HG03064 (cell line): ENCODE measurements around the gene ZNF581.
A peak's percentile ranks its signal among the peaks of the same experiment; 100 is the strongest.

Experiments
- ATAC-seq: cut with Tn5 transposase; IDR thresholded peaks from one replicate; pipeline ENCODE4 v1.9.1; 2021; ENCODE audit warnings: low read depth; ENCODE audit not compliant: unreplicated experiment

ZNF581 gene, protein sequence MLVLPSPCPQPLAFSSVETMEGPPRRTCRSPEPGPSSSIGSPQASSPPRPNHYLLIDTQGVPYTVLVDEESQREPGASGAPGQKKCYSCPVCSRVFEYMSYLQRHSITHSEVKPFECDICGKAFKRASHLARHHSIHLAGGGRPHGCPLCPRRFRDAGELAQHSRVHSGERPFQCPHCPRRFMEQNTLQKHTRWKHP

DNA sequence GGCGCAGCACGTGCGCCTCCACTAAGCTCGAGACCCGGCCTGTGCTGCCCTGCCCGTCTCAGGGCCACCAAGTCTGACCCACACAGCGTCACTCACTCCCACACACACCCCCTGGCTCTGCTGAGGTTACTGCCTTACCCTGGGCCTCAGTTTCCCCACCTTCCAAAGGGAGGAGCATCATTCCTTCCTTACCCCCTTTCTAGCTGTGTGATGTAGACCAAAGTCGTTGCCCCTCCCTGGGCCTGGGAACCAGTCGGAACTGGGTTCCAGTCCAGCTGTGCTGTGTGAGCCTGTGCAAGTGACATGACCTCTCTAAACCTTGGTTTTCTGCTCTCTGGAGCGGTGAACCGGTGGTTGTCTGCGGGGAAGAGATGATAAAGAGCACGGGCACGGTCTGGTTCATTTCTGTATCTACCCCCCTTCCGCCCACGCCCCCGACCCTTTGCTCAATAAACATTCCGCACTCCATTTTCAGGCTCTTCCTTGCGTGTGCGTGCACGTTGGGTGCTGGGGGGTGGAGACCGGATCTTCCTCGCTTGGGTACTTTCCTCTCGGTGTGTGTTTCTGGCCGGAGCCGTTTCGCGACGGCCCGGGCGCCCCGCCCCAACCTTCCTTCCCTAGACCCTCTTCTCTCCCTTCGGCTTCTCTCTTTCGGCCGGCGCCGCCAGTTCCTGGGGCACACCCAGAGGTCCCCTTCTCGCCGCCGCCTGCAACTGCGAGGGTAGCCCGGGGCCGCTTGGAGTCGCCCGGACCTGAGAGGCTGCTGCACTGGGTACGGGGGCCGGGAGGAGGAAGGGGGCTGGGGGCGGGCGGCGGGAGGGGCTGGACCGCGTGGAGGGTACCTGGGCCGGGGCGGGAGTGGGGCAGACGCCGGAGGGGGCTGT, at the start of gene ZNF581:
TSS of gene ZNF581 (plus strand) at position 647 of the 884 bp plus-strand sequence. CDS start 923 bp downstream, outside the sequence.
- no peak for ATAC-seq

DNA sequence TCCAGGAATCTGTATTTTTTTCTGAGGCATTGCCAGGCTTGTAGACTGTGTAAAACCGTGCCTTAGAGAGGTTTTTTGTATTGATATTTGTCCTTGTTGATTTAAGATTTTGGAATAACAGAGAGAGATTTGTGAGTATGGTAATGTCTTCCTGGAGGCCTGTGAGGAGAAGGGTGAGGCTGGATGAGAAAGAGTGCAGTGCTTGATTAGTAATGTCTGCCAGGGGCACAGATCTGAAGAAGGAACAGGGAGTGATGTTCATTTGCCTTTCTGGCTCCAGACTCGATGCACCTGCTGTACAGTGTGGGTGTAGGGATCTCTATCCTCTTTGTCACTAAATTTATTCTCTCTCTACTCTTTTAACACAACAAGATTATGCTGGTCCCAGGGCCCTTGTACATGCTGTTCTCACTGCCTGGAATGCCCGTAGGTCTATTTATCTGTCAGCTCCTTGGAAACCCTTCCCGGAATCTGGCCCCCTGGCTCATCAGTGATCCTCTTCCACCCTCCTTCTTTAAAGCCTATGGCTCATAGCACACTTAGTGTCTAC, 48.4 kb upstream of the ZNF581 start:
- no peak for ATAC-seq

DNA sequence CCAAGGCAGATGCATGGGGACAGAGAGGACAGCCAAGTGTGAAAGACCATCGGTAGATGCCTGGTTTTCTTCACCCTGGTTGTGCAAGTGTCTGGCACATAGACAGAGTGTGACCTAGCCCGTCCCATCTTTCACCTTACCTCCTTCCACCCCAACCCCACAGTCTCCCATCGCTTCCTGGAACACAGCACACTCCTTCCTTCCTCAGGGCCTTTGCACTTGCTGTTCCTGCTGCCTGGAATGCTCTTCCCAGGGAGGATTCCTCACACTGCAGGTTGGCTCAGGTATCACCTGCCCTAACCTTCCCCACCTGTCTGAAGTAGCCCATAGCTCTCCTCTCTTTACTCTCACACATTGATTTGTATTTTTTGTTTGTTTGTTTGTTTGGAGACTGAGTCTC, 47.1 kb upstream of the ZNF581 start:
- no peak for ATAC-seq

DNA sequence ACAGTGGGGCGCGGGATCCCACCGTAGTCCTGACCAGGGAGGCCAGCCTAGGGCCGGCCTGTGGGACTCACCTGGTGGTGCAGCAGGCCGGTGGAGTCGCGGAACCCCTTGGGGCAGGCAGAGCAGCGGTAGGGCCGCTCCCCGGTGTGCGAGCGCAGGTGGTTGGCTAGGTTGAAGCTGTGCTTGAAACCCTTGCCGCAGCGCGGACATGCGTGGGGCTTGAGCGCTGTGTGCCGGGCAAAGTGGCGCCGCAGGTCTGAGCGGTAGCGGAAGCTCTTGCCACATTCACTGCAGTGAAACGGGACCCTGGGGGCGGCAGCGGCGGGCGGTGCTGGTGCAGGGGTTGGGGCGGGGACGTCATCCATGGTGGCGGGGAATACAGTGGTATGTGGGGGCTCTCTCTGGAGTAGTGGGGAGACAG, 45.9 kb upstream of the ZNF581 start:
- no peak for ATAC-seq

DNA sequence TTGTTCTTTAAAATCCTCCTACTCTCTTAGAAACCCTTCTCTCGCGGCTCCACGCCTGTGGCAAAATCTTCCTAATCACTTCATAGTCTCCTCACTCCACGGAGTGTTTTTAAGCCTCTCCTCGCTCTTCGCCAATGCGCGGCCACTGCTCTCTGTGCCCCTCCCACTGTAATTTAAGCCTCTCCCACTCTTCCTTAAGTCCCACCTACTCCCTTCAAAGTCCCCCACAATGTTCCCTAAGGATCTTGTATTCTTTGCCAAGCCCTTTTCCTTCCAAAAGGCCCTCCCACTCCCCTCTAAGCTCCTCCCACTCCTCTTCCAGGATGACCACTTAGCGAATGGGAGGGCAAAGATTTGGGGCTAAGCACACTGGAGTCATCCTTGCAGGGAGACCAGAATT, 45.4 kb upstream of the ZNF581 start:
- no peak for ATAC-seq

DNA sequence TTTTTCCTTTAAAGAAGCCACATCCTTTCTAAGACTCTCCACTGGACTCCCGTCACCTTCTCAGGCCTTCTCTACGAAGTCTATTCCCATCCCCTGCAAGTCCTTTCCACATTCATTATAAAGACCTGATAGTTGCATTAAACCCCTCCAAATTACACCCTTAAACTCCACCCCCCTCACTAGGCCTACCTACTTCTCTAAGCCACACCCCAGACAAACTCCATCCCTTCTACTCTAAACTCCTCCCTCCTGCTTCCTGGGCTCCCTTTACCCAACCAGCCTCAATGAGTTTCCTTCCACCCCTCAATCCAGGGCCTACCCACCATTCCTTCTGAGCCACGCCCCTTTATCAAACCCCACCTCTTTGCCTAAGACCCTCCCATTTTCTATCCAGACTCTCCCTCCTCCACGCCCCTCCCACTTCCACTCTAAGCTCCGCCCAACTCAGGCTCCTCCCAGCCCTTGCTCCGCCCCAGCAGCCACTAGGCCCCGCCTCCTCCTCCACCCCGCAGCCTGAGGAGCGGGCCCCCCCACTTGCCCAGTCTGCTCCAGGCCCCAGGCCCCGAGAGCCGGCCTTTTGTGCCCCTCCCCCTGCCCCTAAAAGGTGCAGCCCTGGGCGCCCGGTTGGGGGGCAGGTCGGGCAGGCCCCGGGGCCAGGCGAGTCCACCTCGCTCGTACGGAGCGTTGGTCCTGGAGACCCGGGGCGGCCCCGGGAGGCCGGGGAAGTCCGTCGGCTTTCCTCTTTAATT, 44.6 kb upstream of the ZNF581 start:
- ATAC-seq, result peak; percentile 28

DNA sequence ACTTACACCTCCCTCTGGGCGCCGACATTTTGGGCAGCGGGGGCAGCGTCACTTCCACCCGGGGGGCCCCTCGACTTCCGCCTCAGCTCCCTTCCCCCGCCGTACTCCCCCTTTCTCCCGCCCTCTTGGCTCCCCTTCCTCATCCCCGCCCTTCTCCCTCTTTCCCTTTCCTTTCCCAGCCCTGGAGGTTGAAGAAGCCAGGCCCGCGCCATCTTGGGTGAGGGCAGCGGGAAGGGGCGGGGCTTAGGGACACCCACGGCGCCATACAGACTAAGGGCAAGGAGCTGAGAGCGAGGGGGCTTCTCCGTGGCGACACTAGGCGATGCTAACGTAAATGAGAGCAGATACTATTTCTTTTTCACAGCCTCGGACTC, 44.0 kb upstream of the ZNF581 start, which contains the start of gene FIZ1:
TSS of gene FIZ1 (minus strand) at position 50 of the 374 bp plus-strand sequence. CDS start 1,652 bp downstream, outside the sequence.
- ATAC-seq, result peak; percentile 44

DNA sequence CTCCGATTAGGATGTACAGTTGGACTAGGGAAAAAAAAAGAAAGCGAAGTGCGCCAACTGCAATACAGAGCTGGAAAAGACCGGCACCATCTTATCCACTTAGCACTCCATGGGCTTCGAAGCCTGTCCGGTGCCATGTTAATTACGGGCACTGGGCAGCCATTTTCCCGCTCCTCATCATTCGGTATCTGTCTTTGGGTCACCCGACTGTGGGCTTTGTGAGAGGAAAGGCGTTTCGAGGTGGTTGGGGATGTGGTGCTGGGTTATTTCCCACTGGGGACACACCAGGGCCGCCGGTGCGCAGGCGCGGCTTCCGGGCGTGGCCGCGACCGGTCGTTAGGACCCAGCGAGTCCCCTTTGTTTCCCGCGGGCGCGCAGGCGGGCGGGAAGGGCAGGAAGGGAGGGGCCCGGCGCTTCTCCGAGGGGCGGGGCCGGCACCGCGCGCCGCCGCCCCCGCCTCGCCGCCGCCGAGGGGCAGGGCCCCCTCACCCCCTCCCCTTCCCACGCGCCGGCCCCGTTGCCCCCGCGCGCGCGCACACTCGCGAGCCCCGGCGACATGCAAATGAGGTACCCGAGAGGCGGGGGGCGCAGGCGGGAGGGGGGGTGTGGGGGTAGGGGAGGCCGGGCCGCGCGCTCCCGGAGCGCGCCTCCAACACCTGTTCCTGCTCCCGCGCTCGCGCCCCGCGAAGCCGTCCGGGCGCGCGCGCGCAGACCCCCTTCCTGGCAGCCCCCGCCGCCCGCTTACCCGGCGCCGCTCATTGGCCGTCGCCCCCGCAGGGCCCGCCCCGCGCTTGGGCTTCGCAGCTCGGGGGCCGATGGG, 43.4 kb upstream of the ZNF581 start, which contains the start of gene ZNF524:
TSS of gene ZNF524 (plus strand) at position 447 of the 820 bp plus-strand sequence. CDS start 1,825 bp downstream, outside the sequence.
- ATAC-seq, result peak; percentile 44

DNA sequence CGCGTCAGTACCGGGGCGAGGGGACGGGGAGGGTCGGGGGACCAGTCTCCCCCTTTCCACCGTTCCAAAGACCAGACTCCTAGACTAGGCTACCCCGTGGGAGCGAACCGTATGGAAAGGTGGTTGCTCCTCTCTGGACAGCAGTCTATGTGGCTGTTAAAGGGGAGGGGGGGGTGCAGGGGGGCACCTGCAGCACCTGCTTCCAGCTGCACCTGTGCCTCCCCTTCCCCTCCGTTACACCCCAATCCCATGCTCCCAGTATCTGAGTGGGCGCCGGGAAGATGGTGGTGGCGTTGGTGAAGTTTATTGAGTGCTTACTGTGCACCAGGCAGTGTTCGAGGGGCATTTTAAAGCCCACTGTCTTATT, 42.8 kb upstream of the ZNF581 start:
- ATAC-seq, result no peak

DNA sequence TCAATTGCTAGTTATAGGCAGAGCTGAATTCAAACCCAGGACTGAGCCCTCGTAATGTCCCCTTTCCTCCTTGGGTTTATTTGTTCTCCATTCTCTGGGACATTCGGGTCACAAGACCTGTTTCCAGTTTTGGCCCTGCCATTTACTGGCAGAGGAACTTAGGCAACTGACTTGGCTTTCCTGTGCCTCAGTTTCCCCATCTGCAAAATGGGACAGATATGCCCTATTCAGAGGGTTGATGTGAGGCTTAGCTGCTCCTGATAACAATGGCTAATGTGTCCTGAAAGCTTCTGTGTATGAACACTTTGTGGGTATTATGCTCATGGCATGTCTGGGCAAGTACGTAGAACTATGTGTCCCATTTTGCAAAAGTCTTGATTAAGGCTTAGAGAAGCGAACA, 42.4 kb upstream of the ZNF581 start:
- ATAC-seq, result no peak

DNA sequence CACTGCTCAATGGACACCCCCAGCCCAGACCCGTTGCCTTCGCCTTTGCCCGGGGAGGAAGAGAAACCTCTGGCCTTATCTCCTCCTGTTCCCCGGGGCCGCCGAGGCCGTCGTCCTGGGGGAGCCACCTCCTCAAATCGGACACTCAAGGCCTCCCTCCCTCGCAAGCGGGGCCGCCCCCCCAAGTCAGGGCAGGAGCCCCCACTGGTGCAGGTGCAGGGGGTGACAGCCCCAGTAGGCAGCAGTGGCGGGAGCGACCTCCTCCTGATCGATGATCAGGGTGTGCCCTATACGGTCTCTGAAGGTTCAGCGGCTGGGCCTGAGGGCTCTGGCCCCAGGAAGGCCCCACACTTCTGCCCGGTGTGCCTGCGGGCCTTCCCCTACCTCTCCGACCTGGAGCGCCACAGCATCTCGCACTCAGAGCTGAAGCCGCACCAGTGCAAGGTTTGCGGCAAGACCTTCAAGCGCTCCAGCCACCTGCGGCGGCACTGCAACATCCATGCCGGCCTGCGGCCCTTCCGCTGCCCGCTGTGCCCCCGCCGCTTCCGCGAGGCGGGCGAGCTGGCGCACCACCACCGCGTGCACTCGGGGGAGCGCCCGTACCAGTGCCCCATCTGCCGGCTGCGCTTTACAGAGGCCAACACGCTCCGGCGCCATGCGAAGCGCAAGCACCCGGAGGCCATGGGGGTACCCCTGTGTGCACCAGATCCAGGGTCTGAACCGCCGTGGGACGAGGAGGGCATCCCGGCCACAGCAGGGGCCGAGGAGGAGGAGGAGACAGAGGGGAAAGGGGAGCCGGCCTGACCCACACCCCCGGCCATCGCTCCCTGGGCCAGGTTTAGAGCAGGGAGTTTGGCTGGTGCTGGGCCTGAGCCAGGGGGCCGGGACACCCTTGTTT, 41.1 kb upstream of the ZNF581 start:
- no peak for ATAC-seq

DNA sequence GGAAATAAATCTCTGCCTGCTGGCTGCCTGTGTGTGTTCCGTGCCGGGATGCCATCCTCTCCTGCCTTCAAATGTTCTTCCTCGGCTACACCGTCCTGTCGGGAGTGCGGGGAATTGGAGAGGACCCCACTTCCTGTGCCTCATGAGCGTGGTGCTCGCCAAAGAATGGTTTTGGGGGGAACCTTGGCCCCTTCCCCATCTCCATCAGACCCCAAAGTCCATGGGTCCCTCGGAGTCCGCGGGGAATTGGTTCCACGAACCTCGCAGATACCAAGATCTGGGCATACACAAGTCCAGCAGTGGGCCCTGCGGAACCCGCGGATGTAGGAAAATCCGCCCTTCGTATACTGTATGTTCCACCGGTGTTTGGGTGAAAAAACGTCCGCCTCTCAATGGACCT, 40.3 kb upstream of the ZNF581 start:
- ATAC-seq, result no peak

DNA sequence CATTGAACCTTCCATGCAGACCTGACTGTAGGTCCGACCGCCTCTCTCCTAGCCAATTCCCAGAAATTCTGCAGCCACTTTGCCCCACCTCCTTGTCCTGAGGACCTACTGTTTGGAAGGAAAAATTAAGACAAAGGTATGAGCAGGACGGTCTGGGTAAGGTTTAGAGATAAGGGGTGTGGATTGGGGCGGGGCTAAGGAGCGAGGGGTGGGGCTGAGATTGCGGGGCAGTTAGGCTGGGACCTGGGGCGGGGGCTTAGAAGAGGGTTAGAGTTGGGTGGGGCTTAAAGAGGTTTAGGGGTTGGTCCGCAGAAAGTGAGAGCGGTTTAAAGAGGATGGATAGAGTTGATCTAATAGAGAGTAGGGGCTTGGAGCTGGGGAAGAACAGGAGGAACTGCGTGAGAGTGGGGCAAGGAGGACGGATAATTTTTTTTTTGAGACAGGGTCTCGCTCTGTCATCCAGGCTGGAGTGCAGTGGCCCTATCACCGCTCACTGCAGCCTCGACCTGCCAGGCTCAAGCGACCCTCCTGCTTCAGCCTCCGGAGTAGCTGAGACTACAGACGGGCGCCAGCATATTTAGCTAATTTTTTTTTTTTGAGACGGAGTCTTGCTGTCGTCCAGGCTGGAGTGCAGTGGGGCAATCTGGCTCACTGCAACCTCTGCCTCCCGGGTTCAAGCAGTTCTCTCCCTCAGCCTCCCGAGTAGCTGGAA, 39.7 kb upstream of the ZNF581 start:
- no peak for ATAC-seq

DNA sequence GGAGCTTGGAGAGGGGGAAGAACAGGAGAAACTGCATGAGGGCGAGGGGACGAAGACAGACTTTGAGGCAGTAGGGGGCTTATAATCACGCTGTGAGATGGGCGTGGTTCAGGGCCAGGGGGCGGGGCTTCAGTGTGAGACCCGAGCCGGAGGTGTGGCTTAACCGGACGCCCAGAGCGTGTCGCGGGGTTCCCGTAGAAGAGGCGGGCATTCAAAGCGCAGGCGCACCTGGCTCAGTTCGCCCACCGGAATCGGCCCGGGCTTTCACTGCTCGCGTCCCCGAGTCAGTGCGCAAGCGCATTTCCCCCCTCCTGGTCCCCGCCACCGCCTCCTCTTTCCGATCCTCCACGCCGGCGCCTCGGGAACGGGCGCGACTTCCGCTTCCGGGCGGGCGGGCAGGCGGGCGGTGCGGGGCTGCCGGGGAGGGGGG, 38.2 kb upstream of the ZNF581 start:
- peak; percentile 50 for ATAC-seq

DNA sequence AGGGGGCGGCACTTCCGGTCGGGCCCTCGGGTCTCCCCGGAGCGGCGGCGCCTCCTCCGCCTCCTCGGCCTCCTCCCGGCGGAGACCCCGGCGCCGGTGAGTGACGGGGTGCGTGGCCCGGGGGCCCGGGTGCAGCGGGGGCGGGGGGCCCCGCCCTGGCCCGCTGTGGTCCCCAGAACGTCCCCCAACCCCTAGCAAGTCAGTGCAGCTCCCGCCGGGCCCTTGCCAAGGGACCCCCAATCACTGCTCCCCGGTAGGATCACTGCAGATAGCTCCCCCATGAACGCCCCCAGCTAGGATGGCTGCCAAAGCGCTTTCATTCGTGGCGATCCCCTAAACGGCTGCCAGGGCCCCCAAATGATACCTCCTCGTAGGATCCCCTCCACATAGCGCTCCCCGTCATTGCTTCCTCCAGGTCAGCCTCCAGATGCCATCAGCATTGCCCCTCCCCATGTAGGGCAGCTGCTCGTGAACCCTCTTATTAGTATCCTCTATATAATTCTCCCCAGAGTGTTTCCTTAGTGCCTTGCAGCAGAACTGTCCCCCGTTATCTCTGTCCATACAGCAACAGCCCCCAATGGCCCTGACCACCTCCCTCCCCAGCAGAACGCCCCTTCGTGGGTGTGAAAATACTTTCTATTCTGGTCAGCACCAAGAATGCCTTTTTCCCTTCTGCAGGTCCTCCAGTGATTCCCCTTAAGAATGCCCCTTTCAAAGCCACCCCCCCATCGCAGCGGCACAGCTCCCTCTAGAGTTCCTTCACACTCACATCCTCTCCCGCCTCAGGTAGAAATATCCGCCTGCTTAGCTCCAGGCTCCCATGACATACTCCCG, 37.6 kb upstream of the ZNF581 start, which contains the start of gene ZNF865:
TSS of gene ZNF865 (plus strand) at position 11 of the 834 bp plus-strand sequence. CDS start 7,972 bp downstream, outside the sequence.
- ATAC-seq, result no peak

DNA sequence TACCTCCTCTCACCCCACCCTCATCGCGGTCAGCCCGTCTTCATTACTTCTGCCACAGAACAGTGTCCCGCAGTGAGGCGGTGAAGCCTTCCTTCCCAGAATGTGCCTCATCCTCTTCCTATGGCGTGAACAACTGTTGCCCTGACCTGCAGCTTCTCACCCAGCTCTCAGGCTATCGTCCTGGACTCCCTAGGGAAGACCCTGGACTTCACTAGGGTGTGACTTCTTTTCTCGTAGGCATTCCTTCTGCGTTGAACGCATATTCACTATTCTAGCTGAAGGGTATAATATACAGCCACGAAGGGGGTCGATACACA, 37.0 kb upstream of the ZNF581 start:
- ATAC-seq, result no peak

DNA sequence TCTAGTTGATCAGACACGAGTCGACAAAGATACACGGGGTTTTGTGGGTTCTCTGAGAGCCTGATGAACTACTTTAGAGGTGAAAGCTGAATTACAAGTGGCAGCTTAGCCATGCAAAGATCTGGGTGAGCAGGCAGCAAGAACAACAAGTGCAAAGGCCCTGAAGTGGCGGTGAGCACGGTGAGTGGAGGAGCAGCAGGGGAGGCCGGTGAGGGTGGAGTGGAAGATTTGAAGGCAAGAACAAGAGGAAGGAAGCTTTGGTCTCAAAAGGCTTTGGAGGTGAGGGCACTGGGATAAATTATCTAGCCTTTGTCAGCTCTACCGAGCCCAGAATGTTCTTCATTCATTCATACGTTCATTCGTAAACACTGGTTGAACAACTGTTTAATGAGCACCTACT, 36.6 kb upstream of the ZNF581 start:
- no peak for ATAC-seq
